ENCODE results near the gene SKAP2.
A peak's percentile ranks its signal among the peaks of the same experiment; 100 is the strongest.

SKAP2 gene

DNA sequence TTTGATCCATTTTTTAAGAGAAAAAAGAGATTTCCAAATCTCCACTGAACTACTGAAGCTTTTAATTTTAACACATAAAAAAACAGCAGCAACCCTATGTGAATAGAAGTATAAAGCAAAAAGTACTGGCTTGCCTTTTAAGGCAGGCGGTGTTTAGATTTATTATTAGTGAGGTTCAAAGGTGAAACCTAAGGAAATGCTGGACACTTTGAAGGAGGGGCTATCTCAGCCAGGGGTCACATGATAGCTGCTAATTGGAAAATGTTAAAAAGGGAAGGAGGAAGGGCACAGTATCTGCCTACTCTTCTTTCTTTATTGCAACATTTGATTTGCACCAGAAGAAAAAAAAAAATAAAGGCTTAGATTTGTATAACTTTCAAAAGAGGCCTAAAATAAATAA is 183.8 kb downstream of the SKAP2 start:
- H3K9me3 ChIP-seq (ENCODE audit: low read length) = no peaks in the 10 kb centered on the region
- no peaks in the 10 kb centered on the region for H3K27me3 ChIP-seq (ENCODE audit: insufficient read depth, low read length)
- no peaks in the 10 kb centered on the region for H3K4me1 ChIP-seq (ENCODE audit: insufficient read depth, low read length)
- H3K4me3 ChIP-seq (ENCODE audit: low read length) = no peak overlapping the region
- H3K36me3 ChIP-seq (ENCODE audit: insufficient read depth, low read length) = no peaks in the 10 kb centered on the region
- H2AFZ ChIP-seq (ENCODE audit: low read depth, low read length) = no peak overlapping the region

DNA sequence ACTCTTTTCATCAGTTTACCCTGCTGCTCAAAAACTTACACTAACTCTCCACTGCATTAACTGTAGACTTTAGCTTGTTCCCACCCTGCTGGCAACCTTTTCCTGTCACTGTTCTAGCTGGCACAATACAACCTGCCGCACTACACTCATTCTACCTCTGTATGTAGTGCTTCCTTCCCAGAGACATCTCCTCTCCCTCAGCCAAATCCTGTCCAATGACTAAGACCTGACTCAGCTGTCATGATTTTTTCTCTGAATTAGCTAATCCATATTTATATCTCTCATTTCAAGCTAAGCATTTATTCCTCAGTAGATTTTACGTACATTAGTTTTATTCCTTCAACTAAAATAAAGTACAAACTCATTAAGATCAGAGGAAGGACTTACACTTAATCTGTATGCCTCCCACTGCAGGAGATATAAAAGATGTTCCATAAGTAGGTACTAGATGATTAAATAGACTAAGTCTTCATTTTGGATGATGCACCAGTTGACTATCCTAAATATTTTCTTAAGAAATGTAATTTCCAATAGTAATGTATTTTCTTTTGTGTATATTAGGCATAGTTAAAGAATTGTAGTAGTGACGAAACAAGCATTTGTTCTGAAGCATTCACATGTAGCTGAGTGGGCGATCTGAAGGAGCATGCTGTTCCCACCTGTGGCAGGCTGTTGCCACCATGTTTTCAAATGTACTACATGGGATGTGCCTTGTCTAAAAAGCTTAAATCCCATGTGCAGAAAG is 189.1 kb downstream of the SKAP2 start:
- H3K36me3 ChIP-seq (ENCODE audit: insufficient read depth, low read length) = no peaks in the 10 kb centered on the region
- H3K9me3 ChIP-seq (ENCODE audit: low read length) = no peaks in the 10 kb centered on the region

DNA sequence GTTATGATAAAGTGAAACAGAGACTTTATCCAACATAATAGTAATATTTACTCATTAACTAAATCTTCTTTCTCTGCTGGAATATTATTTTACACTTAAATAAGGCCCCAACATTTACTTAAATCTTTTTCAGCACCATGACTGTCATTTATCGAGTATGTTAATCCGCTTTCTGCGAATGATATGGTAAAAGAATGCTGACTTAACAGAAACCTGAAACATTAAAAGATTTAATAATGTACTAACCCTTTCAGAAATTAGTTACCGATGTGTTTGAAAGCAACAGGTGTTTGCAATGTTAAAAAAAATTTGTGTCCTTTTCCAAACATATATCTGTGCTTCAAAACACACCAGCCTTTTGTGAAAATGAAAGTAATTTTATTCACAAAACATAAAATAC is 190.5 kb downstream of the SKAP2 start:
- Histone ChIP-seq H3K4me1 (ENCODE audit: insufficient read depth, low read length) (peaks cover 3% of the 10 kb centered on the region), H3K27me3 (ENCODE audit: insufficient read depth, low read length) (no peaks in the 10 kb centered on the region), H3K9me3 (ENCODE audit: low read length) (no peaks in the 10 kb centered on the region), H3K36me3 (ENCODE audit: insufficient read depth, low read length) (no peaks in the 10 kb centered on the region), H3K4me3 (ENCODE audit: low read length) (no peak overlapping the region), H2AFZ (ENCODE audit: low read depth, low read length) (no peak overlapping the region)

More for the DNA sequence above, 189.1 kb downstream of the SKAP2 start:
- no peak overlapping the region for H3K4me3 ChIP-seq (ENCODE audit: low read length)
- H2AFZ ChIP-seq (ENCODE audit: low read depth, low read length) = no peak overlapping the region
- no peaks in the 10 kb centered on the region for H3K27me3 ChIP-seq (ENCODE audit: insufficient read depth, low read length)
- no peaks in the 10 kb centered on the region for H3K4me1 ChIP-seq (ENCODE audit: insufficient read depth, low read length)

DNA sequence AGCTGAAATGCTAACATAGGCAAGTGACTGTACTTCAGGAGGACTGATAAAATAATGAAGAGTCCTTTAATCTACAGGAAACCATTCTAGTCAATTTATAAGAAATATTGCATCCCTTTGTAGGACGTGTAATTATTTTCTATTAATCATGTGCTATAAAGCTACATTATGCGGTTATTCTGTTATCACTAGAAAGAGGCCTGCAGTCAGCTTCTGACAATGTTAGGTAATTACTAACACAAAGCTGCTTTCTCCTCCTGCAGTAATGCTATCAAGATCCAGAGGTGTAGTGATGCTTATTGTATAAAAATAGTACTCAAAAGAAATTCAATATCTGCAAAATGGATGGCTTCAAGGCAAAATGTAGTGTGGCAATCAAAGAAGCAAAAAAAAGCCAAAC is 191.1 kb downstream of the SKAP2 start:
- Histone ChIP-seq H3K36me3 (ENCODE audit: insufficient read depth, low read length) (no peaks in the 10 kb centered on the region), H2AFZ (ENCODE audit: low read depth, low read length) (no peak overlapping the region), H3K4me3 (ENCODE audit: low read length) (no peak overlapping the region), H3K27me3 (ENCODE audit: insufficient read depth, low read length) (no peaks in the 10 kb centered on the region), H3K4me1 (ENCODE audit: insufficient read depth, low read length) (peaks cover 3% of the 10 kb centered on the region), H3K9me3 (ENCODE audit: low read length) (no peaks in the 10 kb centered on the region)

DNA sequence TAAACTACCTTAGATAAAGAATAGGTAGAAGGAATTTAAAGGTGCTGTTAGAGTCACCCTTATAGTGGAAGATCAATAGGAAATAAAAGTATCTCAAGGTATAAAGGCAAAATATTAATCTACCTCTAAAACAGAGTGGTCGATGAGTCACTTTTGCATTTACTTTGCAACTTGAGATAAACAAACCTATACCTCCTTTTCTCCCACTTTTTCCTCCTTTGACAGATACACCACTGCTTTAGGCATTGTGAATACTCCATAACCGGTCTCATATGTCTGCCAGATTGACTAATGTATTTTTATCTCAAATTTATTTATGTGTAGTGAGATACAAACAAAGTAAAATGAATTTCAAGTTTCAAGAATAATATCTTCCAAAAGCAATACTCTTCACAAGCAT is 193.5 kb downstream of the SKAP2 start:
- Histone ChIP-seq H3K36me3 (ENCODE audit: insufficient read depth, low read length) (no peaks in the 10 kb centered on the region), H3K9me3 (ENCODE audit: low read length) (no peaks in the 10 kb centered on the region), H2AFZ (ENCODE audit: low read depth, low read length) (no peak overlapping the region), H3K4me3 (ENCODE audit: low read length) (no peak overlapping the region), H3K4me1 (ENCODE audit: insufficient read depth, low read length) (peaks cover 17% of the 10 kb centered on the region), H3K27me3 (ENCODE audit: insufficient read depth, low read length) (no peaks in the 10 kb centered on the region)

DNA sequence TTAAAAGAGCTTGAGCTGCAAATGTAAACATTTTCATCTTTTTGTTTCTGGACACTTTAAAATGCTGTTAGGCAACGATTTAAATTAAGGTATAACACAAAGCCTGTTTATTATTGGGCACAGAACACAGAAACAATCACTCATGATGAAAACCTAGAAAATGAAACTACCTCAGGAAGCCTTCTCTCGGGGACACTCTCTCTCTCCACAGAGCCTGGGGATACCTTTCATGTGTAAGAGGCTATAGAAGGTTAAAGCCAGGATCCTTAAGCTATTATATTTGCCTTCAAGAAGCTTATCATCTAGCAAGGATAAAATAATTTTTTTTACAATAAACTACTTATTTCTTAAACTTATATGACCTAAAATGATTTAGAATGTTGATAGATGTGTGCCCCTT is 194.1 kb downstream of the SKAP2 start:
- H3K27me3 ChIP-seq (ENCODE audit: insufficient read depth, low read length) = no peaks in the 10 kb centered on the region

DNA sequence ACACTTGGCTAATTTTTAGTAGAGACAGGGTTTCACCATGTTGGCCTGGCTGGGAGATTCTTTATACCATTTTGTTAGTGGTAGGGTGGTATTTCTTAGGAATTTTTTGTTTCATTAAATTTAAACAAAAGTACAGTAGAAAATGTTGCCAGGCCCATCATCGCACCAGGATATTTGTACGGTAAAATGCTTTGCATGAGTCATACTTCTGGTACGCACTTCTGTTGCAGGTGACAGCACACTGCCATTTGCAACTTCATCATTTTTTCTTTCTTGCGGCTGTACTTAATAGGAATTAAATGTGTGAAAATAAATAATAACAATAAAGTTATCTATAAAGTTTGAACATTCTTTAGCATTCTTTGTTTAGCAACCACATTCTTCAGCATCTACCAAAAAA is 195.6 kb downstream of the SKAP2 start:
- Histone ChIP-seq H3K36me3 (ENCODE audit: insufficient read depth, low read length) (no peaks in the 10 kb centered on the region), H3K9me3 (ENCODE audit: low read length) (no peaks in the 10 kb centered on the region), H3K4me1 (ENCODE audit: insufficient read depth, low read length) (peaks cover 26% of the 10 kb centered on the region), H3K27me3 (ENCODE audit: insufficient read depth, low read length) (no peaks in the 10 kb centered on the region), H3K4me3 (ENCODE audit: low read length) (no peak overlapping the region), H2AFZ (ENCODE audit: low read depth, low read length) (no peak overlapping the region)

More for the DNA sequence above, 194.1 kb downstream of the SKAP2 start:
- Histone ChIP-seq H3K4me1 (ENCODE audit: insufficient read depth, low read length) (peaks cover 17% of the 10 kb centered on the region), H2AFZ (ENCODE audit: low read depth, low read length) (no peak overlapping the region), H3K9me3 (ENCODE audit: low read length) (no peaks in the 10 kb centered on the region), H3K36me3 (ENCODE audit: insufficient read depth, low read length) (no peaks in the 10 kb centered on the region), H3K4me3 (ENCODE audit: low read length) (no peak overlapping the region)

DNA sequence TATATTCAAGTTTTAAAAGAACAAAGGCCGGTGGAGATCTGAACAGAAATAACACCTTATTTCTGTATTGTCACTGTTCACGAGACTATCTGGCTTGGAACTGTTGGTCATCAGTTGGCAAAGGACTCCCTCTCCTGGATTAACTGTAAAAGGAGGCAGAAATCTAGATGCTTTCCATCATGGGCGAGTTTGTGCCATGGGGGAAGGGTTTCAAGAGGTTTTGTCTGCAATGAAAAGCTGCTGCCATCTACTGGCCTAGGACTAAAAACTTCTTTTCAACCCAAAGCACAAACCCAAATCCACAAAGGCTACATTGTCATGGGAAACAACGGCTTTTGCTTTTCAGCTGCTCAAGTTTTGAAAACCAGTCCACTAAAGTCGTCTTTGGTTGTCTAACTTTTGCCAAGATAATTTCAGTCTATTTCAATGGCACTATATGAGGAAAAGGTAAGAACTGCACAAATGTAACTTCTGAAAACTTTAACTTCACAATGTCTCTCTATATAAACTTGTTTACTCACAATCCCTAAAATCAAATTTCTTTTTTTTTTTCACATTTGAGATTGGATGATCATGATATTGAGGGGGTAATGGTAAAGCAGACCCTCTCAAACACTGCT is 196.8 kb downstream of the SKAP2 start:
- H3K27me3 ChIP-seq (ENCODE audit: insufficient read depth, low read length) = no peaks in the 10 kb centered on the region
- no peak overlapping the region for H2AFZ ChIP-seq (ENCODE audit: low read depth, low read length)
- H3K9me3 ChIP-seq (ENCODE audit: low read length) = no peaks in the 10 kb centered on the region
- H3K4me3 ChIP-seq (ENCODE audit: low read length) = no peak overlapping the region
- H3K36me3 ChIP-seq (ENCODE audit: insufficient read depth, low read length) = no peaks in the 10 kb centered on the region
- H3K4me1 ChIP-seq (ENCODE audit: insufficient read depth, low read length) = peaks cover 36% of the 10 kb centered on the region

DNA sequence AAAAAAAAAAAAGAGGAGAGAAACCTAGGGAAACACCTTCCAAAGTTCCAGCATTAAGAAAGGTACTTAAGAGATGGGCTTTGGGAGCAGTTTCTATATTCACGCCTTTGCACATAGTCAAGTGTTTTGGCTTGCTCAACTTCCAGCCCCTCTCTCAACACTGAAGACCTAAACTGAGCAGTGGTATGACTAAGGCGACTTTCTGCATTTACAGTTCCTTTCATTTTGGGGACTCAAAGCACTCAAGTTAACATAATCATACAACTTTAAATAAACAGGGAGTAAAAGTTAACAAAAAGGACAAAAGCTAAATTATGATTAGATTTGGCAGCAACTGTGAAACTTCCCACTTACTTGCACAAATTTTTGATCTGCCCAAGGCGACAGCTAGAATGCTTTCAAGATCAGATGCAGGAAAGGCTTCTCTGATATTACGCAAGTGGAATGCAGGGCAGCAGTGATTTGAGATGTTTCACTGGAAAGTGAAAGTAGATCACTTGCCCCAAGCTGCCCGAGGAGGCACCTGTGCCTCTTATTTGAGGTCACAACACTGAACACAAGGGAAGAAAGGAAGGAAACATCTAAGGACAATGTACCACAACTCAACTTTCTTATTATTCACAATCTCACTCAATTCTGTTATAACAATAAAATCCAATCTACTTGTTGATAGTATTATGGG is 199.5 kb downstream of the SKAP2 start:
- no peaks in the 10 kb centered on the region for H3K27me3 ChIP-seq (ENCODE audit: insufficient read depth, low read length)
- no peak overlapping the region for H3K4me3 ChIP-seq (ENCODE audit: low read length)
- peaks cover 41% of the 10 kb centered on the region for H3K4me1 ChIP-seq (ENCODE audit: insufficient read depth, low read length)
- H3K9me3 ChIP-seq (ENCODE audit: low read length) = no peaks in the 10 kb centered on the region
- H3K36me3 ChIP-seq (ENCODE audit: insufficient read depth, low read length) = no peaks in the 10 kb centered on the region
- peak overlapping the region; percentile 31 for H2AFZ ChIP-seq (ENCODE audit: low read depth, low read length)

DNA sequence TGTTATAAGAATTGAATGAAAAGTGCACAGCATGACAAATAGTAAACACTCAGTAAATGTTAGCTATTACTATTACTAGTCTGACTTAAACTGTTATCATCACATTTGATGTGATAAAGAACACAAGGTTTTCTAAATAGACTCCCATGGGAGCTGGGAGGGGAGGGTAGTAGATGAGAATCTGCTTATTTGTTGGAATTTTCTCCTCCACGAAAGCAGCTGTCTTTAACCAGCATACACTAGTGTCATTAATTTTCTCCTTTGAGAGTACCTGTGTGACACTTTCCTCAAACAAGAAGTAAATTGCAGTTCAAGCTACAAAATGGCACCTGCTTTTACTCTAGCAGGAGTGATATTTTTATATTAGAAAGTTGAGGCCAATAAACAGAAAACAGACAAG is 200.1 kb downstream of the SKAP2 start:
- Histone ChIP-seq H3K4me3 (ENCODE audit: low read length) (no peak overlapping the region), H3K4me1 (ENCODE audit: insufficient read depth, low read length) (peaks cover 44% of the 10 kb centered on the region), H3K36me3 (ENCODE audit: insufficient read depth, low read length) (no peaks in the 10 kb centered on the region), H3K27me3 (ENCODE audit: insufficient read depth, low read length) (no peaks in the 10 kb centered on the region), H3K9me3 (ENCODE audit: low read length) (no peaks in the 10 kb centered on the region), H2AFZ (ENCODE audit: low read depth, low read length) (no peak overlapping the region)

DNA sequence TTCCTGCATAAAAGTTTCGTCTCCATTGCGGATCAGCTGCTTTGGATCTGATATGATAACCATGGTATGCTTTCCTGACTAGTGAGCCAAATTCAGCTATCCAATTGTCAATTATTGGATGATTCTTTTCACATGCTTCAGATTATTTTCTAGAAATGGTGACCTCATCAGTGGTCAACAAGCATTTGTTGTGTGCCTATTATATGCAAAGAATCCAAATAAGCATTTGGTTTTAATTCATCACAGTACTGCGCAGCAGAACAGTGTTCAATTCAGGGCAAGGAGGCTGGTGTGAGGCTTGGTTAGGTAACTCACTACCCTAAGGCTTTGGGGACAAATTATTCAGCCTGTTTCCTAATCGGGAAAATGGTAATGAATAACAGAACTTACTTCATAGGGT is 200.5 kb downstream of the SKAP2 start:
- Histone ChIP-seq H3K9me3 (ENCODE audit: low read length) (no peaks in the 10 kb centered on the region), H3K36me3 (ENCODE audit: insufficient read depth, low read length) (no peaks in the 10 kb centered on the region), H3K27me3 (ENCODE audit: insufficient read depth, low read length) (no peaks in the 10 kb centered on the region), H3K4me3 (ENCODE audit: low read length) (no peak overlapping the region), H2AFZ (ENCODE audit: low read depth, low read length) (no peak overlapping the region), H3K4me1 (ENCODE audit: insufficient read depth, low read length) (peaks cover 48% of the 10 kb centered on the region)

DNA sequence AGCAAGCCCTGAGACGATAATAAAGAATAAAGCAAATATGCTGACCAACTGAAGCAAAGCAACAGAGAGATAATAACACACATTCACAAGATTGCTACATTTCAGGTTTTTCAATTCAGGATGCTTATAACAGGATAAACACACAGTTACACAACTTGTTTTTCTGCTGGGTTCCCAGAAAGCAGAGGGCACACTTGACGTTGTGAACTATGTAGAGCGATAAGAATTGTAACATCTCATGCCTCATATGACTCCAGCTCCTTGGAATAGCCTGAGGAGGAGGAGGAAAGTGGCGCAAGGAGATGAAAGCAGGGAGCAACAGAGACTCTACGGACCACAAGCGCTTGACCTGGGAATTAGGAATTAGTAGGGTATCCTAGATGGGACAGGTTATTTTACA is 201.7 kb downstream of the SKAP2 start:
- H3K36me3 ChIP-seq (ENCODE audit: insufficient read depth, low read length) = no peaks in the 10 kb centered on the region
- H2AFZ ChIP-seq (ENCODE audit: low read depth, low read length) = no peak overlapping the region
- H3K27me3 ChIP-seq (ENCODE audit: insufficient read depth, low read length) = no peaks in the 10 kb centered on the region
- no peaks in the 10 kb centered on the region for H3K9me3 ChIP-seq (ENCODE audit: low read length)
- no peak overlapping the region for H3K4me3 ChIP-seq (ENCODE audit: low read length)
- peaks cover 55% of the 10 kb centered on the region for H3K4me1 ChIP-seq (ENCODE audit: insufficient read depth, low read length)

DNA sequence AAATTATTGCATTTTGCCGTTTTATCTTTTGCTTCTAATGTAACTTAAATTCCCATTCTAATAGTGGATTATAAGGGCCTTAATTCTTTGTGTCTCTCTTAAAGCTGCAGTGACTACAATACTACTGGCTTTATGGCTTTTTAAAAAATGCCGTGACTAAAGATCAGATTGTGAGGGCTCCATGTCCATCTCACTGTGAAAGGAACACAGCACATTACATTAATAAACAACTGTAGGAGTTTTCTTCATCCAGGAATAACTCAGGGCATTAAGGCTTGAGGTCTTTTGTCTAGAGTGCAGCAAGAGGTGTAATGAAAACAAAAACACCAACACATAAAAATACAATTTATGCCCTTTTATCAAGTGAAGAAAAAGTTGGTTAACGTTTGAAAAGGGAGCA is 205.3 kb downstream of the SKAP2 start:
- Histone ChIP-seq H3K9me3 (ENCODE audit: low read length) (no peaks in the 10 kb centered on the region), H2AFZ (ENCODE audit: low read depth, low read length) (peak overlapping the region; percentile 67), H3K4me1 (ENCODE audit: insufficient read depth, low read length) (peaks cover 69% of the 10 kb centered on the region), H3K36me3 (ENCODE audit: insufficient read depth, low read length) (no peaks in the 10 kb centered on the region), H3K4me3 (ENCODE audit: low read length) (peak overlapping the region; percentile 43), H3K27me3 (ENCODE audit: insufficient read depth, low read length) (no peaks in the 10 kb centered on the region)
